GM12891 (cell line): Measurements from ENCODE around the gene PSG6.
"Not testable (repeated sequence)": the region's sequence is repeated elsewhere in the genome, so short reads cannot be mapped to it uniquely, and the experiment has no call there.

Experiments
- DNase-seq: peaks from one replicate; pipeline ENCODE4 v3.0.0; 2011; ENCODE audit warnings: low spot score; ENCODE audit not compliant: insufficient read length
- FAIRE-seq: peaks from 2 replicates; lab custom pipeline; 2011; peaks lifted over from hg19 to GRCh38; lab: Jason Lieb, UNC
- PAX5 ChIP-seq: IDR thresholded peaks from 2 replicates; pipeline ENCODE4 v1.6.1; 2011; ENCODE audit warnings: low read length, moderate library complexity, mild to moderate bottlenecking; ENCODE audit not compliant: insufficient read depth, severe bottlenecking
- POLR2A ChIP-seq: IDR thresholded peaks from 2 replicates; pipeline ENCODE4 v1.6.1; 2011; ENCODE audit warnings: low read depth, low read length, control low read depth
- POLR2AphosphoS5 ChIP-seq: IDR thresholded peaks from 2 replicates; pipeline ENCODE4 v1.6.1; 2011; ENCODE audit warnings: low read depth, low read length, control low read depth
- POU2F2 ChIP-seq: IDR thresholded peaks from 2 replicates; pipeline ENCODE4 v1.6.1; 2011; ENCODE audit warnings: low read depth, mild to moderate bottlenecking, control low read depth, low read length, moderate library complexity
- SPI1 ChIP-seq: IDR thresholded peaks from 2 replicates; pipeline ENCODE4 v1.6.1; 2011; ENCODE audit warnings: low read depth, low read length, control low read depth
- TAF1 ChIP-seq: IDR thresholded peaks from 2 replicates; pipeline ENCODE4 v1.6.1; 2011; ENCODE audit warnings: low read depth, low read length, control low read depth

Gene PSG6

GRCh38 chr19:42887876-42888445, 29.7 kb downstream of the PSG6 start:
- FAIRE-seq, DNase-seq: not testable (repeated sequence)

DNA sequence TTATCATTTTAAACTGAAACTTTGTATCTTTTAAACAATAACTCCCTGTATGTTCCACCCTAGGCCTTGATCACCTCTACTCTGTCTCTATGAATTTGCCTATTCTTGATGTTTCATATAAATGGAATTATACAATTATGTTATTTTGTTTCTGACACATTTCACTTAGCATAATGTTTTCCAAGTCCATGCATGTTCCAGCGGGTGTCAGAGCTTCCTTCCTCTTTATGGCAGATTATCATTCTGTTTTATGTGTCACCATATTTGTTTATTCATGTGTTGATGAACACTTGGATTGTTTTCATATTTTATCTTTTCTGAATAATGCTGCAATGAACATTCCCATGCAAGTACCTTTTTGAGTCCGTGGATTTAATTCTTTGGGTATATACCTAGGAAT, 35.0 kb downstream of the PSG6 start:
- DNase-seq, FAIRE-seq: not testable (repeated sequence)

DNA sequence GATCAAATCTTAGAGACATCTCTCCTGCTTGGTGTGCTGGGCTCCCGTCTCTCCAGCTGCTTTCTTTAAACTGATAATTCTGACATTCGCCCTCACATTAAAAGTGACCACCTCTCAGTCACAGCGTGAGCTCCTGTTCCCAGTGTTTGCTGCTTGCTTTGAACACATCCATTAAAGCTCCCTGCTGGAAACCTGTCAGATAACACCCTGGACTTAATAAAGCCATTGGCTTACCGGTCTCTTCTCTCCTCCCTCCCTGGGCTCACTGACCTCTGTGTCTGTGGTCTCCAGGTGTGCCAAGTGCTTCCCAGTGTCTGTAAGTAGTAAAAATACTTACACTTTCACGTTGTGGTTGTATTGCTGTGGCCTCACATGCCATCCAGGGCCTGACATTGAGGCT, 35.7 kb downstream of the PSG6 start:
- not testable (repeated sequence) for FAIRE-seq, DNase-seq

DNA sequence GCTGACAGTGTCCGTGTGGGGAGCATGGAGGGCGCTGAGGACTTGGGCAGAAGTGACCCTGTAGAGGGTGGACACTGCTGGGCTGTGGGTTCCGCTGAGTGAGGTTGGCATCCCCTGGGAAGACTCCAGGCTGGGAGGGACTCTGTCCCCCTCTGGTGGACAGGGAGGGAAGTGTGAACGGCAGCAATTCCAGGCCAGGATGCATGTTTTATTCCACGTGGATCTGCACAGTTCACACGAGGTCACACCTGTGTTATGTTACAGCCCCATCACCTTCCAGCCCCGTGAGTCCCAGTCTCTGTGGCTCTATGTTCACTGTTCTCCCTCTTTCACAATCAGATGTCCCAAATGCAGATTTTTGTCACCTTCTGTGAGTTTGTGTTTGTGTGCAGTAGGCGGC, 36.4 kb downstream of the PSG6 start:
- not testable (repeated sequence) for FAIRE-seq, DNase-seq

DNA sequence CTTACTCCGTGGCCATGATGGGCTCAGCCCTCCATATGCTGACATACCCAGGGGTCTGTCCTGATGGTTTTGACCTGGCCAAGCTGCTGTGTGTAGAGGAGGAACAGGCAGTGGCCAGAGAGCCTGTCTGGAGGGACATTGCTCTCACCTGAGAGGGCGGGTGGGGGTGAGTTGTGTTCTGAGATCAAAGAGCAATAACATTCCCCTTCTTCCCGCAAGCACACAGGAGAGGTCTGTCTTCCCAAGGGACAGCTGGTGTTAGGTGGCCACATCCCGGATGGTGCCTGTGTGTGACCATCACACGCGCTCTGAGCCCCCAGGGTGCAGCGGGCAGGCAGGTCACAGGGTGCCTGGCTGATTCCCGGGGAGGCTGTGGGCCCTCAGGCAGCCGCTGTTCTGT, 37.1 kb downstream of the PSG6 start:
- not testable (repeated sequence) for DNase-seq, FAIRE-seq

GRCh38 chr19:42879613-42880012, 38.1 kb downstream of the PSG6 start, which contains the start of gene PSG1:
Gene PSG1, minus strand, starts transcription at chr19:42879713. Its CDS starts 132 bp downstream, at chr19:42879581.
- FAIRE-seq (no peak), DNase-seq (no peak)
- TF ChIP-seq POLR2A: no peak
- no peak for TF ChIP-seq SPI1
- TF ChIP-seq POLR2AphosphoS5: no peak
- TF ChIP-seq PAX5: no peak
- no peak for TF ChIP-seq TAF1
- no peak for TF ChIP-seq POU2F2

- FAIRE-seq, DNase-seq: not testable (repeated sequence)
These were observed 41.1 kb downstream of the PSG6 start for GRCh38 chr19:42876596-42876995.

DNA sequence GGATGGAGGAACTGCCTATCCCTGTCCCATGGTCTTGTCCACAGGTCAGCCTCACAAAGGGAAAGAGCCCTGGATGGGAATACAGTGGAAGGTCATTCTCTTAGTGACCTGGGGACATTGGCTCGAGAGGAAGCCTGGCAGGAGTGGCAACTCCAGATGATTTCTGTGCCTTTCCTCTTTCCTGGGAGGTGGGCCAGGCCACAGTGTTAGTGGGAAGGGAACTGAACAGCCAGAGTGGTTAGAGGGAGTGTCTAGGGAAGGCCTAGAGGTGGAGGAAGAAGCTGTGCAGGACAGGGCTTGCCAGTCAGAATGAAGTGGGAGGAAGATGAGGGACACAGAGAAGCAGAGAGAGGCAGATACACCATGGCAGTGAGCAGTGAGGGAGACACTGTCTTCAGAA, 41.8 kb downstream of the PSG6 start:
- not testable (repeated sequence) for FAIRE-seq, DNase-seq

GRCh38 chr19:42874901-42875813, 42.5 kb downstream of the PSG6 start:
- FAIRE-seq, DNase-seq: not testable (repeated sequence)

DNA sequence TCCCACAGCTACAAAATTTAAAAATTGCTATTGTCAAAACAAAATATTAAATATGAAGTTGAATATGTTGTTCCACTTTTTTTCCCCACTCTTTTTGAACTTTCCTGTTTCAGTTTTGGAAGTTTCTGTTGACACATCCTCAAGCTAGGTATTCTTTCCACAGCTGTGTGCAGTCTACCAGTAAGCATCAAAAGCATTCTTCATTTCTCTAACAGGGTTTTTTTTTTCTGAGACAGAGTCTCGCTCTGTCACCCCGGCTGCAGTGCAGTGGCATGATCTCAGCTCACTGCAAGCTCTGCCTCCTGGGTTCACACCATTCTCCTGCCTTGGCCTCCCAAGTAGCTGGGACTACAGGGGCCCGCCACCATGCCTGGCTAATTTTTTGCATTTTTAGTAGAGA, 43.6 kb downstream of the PSG6 start:
- not testable (repeated sequence) for DNase-seq, FAIRE-seq

GRCh38 chr19:42872608-42873007, 45.1 kb downstream of the PSG6 start:
- no peak for TF ChIP-seq POLR2AphosphoS5
- TF ChIP-seq SPI1: no peak
- TF ChIP-seq PAX5: no peak
- no peak for TF ChIP-seq POLR2A
- TF ChIP-seq TAF1: no peak
- no peak for TF ChIP-seq POU2F2
- DNase-seq: no peak
- no peak for FAIRE-seq

- TF ChIP-seq POU2F2: no peak
- no peak for TF ChIP-seq POLR2AphosphoS5
- TF ChIP-seq TAF1: no peak
- no peak for TF ChIP-seq PAX5
- no peak for TF ChIP-seq SPI1
- FAIRE-seq (no peak), DNase-seq (no peak)
These were observed 60.2 kb downstream of the PSG6 start for GRCh38 chr19:42857544-42857867.

GRCh38 chr19:42856866-42857543, 60.7 kb downstream of the PSG6 start:
- DNase-seq, FAIRE-seq: not testable (repeated sequence)

- not testable (repeated sequence) for FAIRE-seq, DNase-seq
These were observed 62.9 kb downstream of the PSG6 start for GRCh38 chr19:42854745-42855144.

GRCh38 chr19:42853231-42853630, 64.5 kb downstream of the PSG6 start:
- not testable (repeated sequence) for FAIRE-seq, DNase-seq

- not testable (repeated sequence) for DNase-seq, FAIRE-seq
These were observed 64.9 kb downstream of the PSG6 start for GRCh38 chr19:42852821-42853220.
